H1 (cell line): ENCODE measurements around the gene SYCE3. TPM values are rescaled to one million over a fixed set of nuclear protein-coding genes. Genes with fewer than 3 reads are reported as not detected.

Source experiments
- CTCF ChIA-PET: fragments of 300-600 bp; sonication (Branson Sonifier 250); formaldehyde crosslinking; loops from one replicate; lab custom pipeline; 2021; ENCODE audit not compliant: partially characterized antibody; lab: Charles Lee
- POLR2A ChIA-PET: fragments of 300-600 bp; sonication (Branson Sonifier 250); formaldehyde crosslinking; loops from one replicate; lab custom pipeline; 2021; ENCODE audit warnings: inconsistent platforms; ENCODE audit not compliant: partially characterized antibody; lab: Charles Lee
- DNase-seq, 2 experiments: peaks; one replicate each; pipeline versions ENCODE4 v3.0.0 to v3.0.0-alpha.2; 2010 to 2022; ENCODE audit warnings: low spot score in 2 of 2, low read depth in 1 of 2, mixed read lengths in 1 of 2
- FAIRE-seq: peaks from 2 replicates; lab custom pipeline; 2011; peaks lifted over from hg19 to GRCh38; lab: Jason Lieb, UNC
- H2AFZ ChIP-seq: 2 replicates; pipeline ENCODE4 v1.8.1; 2012; ENCODE audit warnings: low read length, inconsistent platforms
- H2AK5ac ChIP-seq: 2 replicates; pipeline ENCODE4 v1.6.1; 2013; ENCODE audit warnings: low read depth, low read length
- H2BK120ac ChIP-seq: replicated peaks from 2 replicates; pipeline ENCODE3; 2013; ENCODE audit warnings: low read depth, low read length, inconsistent platforms
- H2BK12ac ChIP-seq: 2 replicates; pipeline ENCODE4 v1.6.1; 2013; ENCODE audit warnings: low read depth, low read length
- H2BK15ac ChIP-seq: 2 replicates; pipeline ENCODE4 v1.6.1; 2013; ENCODE audit warnings: low read length
- H2BK20ac ChIP-seq: 2 replicates; pipeline ENCODE4 v1.6.1; 2013; ENCODE audit warnings: low read length
- H2BK5ac ChIP-seq: 2 replicates; pipeline ENCODE4 v1.6.1; 2013; ENCODE audit warnings: low read depth, low read length
- H3K14ac ChIP-seq: 2 replicates; pipeline ENCODE4 v1.6.1; 2013; ENCODE audit warnings: inconsistent platforms; ENCODE audit not compliant: insufficient read length
- H3K18ac ChIP-seq: 2 replicates; pipeline ENCODE4 v1.6.1; 2013; ENCODE audit warnings: low read length; ENCODE audit errors: extremely low read depth
- H3K23ac ChIP-seq: 2 replicates; pipeline ENCODE4 v1.6.1; 2013; ENCODE audit warnings: inconsistent platforms; ENCODE audit not compliant: insufficient read length
- H3K23me2 ChIP-seq: 2 replicates; pipeline ENCODE4 v1.6.1; 2013; ENCODE audit warnings: low read depth, low read length
- H3K27ac ChIP-seq: 2 replicates; pipeline ENCODE4 v1.6.1; 2011; ENCODE audit warnings: low read depth, low read length, inconsistent platforms
- H3K27me3 ChIP-seq, 4 experiments: replicated peaks in 1 of 4; 1 replicate in 1 of 4; 2 replicates in 3 of 4; pipeline versions ENCODE4 v1.6.1 to v1.8.1; 2011 to 2013; ENCODE audit warnings: low read length in 3 of 4, mild to moderate bottlenecking in 3 of 4, inconsistent platforms in 2 of 4, mixed read lengths in 2 of 4, moderate library complexity in 1 of 4; ENCODE audit not compliant: control insufficient read depth in 3 of 4, insufficient read depth in 3 of 4; ENCODE audit errors: extremely low read depth in 1 of 4
- H3K36me3 ChIP-seq, 4 experiments: 2 replicates each; pipeline versions ENCODE4 v1.6.1 to v1.8.1; 2011 to 2013; ENCODE audit warnings: mild to moderate bottlenecking in 4 of 4, low read length in 3 of 4, moderate library complexity in 2 of 4, control low read depth in 1 of 4, inconsistent platforms in 1 of 4; ENCODE audit not compliant: insufficient read depth in 4 of 4, control insufficient read depth in 2 of 4
- H3K4ac ChIP-seq: replicated peaks from 2 replicates; pipeline ENCODE3; 2013; ENCODE audit warnings: low read length, low read depth, mixed read lengths, inconsistent platforms; ENCODE audit not compliant: insufficient read length
- H3K4me1 ChIP-seq, 4 experiments: replicated peaks in 1 of 4; 1 replicate in 1 of 4; 2 replicates in 3 of 4; pipeline versions ENCODE4 v1.6.1 to v1.8.1; 2011 to 2013; ENCODE audit warnings: low read length in 3 of 4, inconsistent platforms in 2 of 4, mixed read lengths in 1 of 4; ENCODE audit not compliant: insufficient read depth in 4 of 4, control insufficient read depth in 3 of 4
- H3K4me2 ChIP-seq, 2 experiments: 2 replicates each; pipeline versions ENCODE4 v1.6.1 to v1.8.1; 2011 to 2013; ENCODE audit warnings: low read depth in 2 of 2, low read length in 2 of 2, control low read depth in 1 of 2, inconsistent platforms in 1 of 2, mild to moderate bottlenecking in 1 of 2; ENCODE audit not compliant: insufficient read depth in 1 of 2
- H3K4me3 ChIP-seq, 4 experiments: fragments of 200-600, 300-600 bp in 1 of 4; sonication (generic), shearing (Covaris generic), sonication (Bioruptor Twin) in 1 of 4; 2 replicates each; pipeline versions ENCODE4 v1.5.1 to v1.8.1; 2011 to 2016; ENCODE audit warnings: low read length in 4 of 4, low read depth in 3 of 4, control low read depth in 2 of 4, inconsistent platforms in 2 of 4, mild to moderate bottlenecking in 2 of 4, mixed read lengths in 1 of 4, moderate library complexity in 1 of 4; ENCODE audit not compliant: insufficient read depth in 2 of 4; ENCODE audit errors: extremely low read depth in 1 of 4
- H3K56ac ChIP-seq: replicated peaks from 2 replicates; pipeline ENCODE3; 2013; ENCODE audit warnings: low read depth, mild to moderate bottlenecking, mixed read lengths, low read length, inconsistent platforms; ENCODE audit not compliant: insufficient read length
- H3K79me1 ChIP-seq: 2 replicates; pipeline ENCODE4 v1.6.1; 2013; ENCODE audit warnings: low read depth, low read length, control low read depth
- H3K79me2 ChIP-seq, 2 experiments: 2 replicates each; pipeline versions ENCODE4 v1.6.1 to v1.8.1; 2012 to 2013; ENCODE audit warnings: low read length in 2 of 2, mild to moderate bottlenecking in 2 of 2, inconsistent platforms in 1 of 2; ENCODE audit not compliant: insufficient read depth in 2 of 2, control insufficient read depth in 1 of 2
- H3K9ac ChIP-seq, 4 experiments: replicated peaks in 1 of 4; 1 replicate in 1 of 4; 2 replicates in 3 of 4; pipeline versions ENCODE4 v1.6.1 to v1.8.1; 2011 to 2013; ENCODE audit warnings: low read depth in 3 of 4, low read length in 3 of 4, control low read depth in 2 of 4, mild to moderate bottlenecking in 2 of 4, moderate library complexity in 2 of 4, inconsistent platforms in 1 of 4; ENCODE audit errors: extremely low read depth in 1 of 4
- H3K9me3 ChIP-seq, 2 experiments: 2 replicates each; pipeline versions ENCODE4 v1.6.1 to v1.8.1; 2012 to 2013; ENCODE audit warnings: mild to moderate bottlenecking in 2 of 2, moderate library complexity in 2 of 2, control low read depth in 1 of 2, inconsistent platforms in 1 of 2, low read depth in 1 of 2, low read length in 1 of 2, mixed read lengths in 1 of 2; ENCODE audit not compliant: insufficient read depth in 2 of 2
- H4K20me1 ChIP-seq, 2 experiments: replicated peaks in 1 of 2; 2 replicates each; pipeline versions ENCODE3 to v1.8.1; 2011 to 2013; ENCODE audit warnings: inconsistent platforms in 2 of 2, low read length in 2 of 2, mild to moderate bottlenecking in 1 of 2; ENCODE audit not compliant: insufficient read depth in 2 of 2, control insufficient read depth in 1 of 2
- H4K5ac ChIP-seq: 2 replicates; pipeline ENCODE4 v1.6.1; 2013; ENCODE audit warnings: low read length, low read depth, mixed read lengths, inconsistent platforms; ENCODE audit not compliant: insufficient read length
- H4K8ac ChIP-seq: 2 replicates; pipeline ENCODE4 v1.8.0; 2013; ENCODE audit warnings: mild to moderate bottlenecking, moderate library complexity, low read length, inconsistent platforms; ENCODE audit not compliant: insufficient read depth; ENCODE audit errors: extremely low read depth
- H4K91ac ChIP-seq: replicated peaks from 2 replicates; pipeline ENCODE3; 2013; ENCODE audit warnings: low read length, mixed read lengths, inconsistent platforms; ENCODE audit not compliant: insufficient read length
- CHD2 ChIP-seq: IDR thresholded peaks from 2 replicates; pipeline ENCODE4 v1.6.1; 2012; ENCODE audit warnings: low read length, improper control_type of control experiment
- EGR1 ChIP-seq: IDR thresholded peaks from 2 replicates; pipeline ENCODE4 v1.6.1; 2011; ENCODE audit warnings: low read depth, low read length, borderline replicate concordance
- GABPA ChIP-seq: IDR thresholded peaks from 2 replicates; pipeline ENCODE4 v1.6.1; 2011; ENCODE audit warnings: mild to moderate bottlenecking, low read length, moderate library complexity, borderline replicate concordance; ENCODE audit not compliant: insufficient read depth
- HDAC6 ChIP-seq: IDR thresholded peaks from one replicate; pipeline ENCODE4 v1.7.1; 2012; ENCODE audit warnings: low read depth, mild to moderate bottlenecking, inconsistent platforms, low read length, moderate library complexity
- NRF1 ChIP-seq: IDR thresholded peaks from 2 replicates; pipeline ENCODE4 v1.6.1; 2011; ENCODE audit warnings: mild to moderate bottlenecking, low read depth, low read length, improper control_type of control experiment
- RBBP5 ChIP-seq: IDR thresholded peaks from 2 replicates; pipeline ENCODE4 v1.7.1; 2012; ENCODE audit warnings: low read depth, mild to moderate bottlenecking, inconsistent platforms, low read length, moderate library complexity, borderline replicate concordance
- RFX5 ChIP-seq: IDR thresholded peaks from 2 replicates; pipeline ENCODE4 v1.6.1; 2011; ENCODE audit warnings: low read depth, low read length, improper control_type of control experiment, borderline replicate concordance
- SAP30 ChIP-seq: fragments of 300-600 bp; sonication (generic); IDR thresholded peaks from 2 replicates; pipeline ENCODE4 v1.7.1; 2012; ENCODE audit warnings: low read length, moderate library complexity, mild to moderate bottlenecking, inconsistent platforms; ENCODE audit not compliant: insufficient read depth, insufficient replicate concordance
- SIRT6 ChIP-seq: IDR thresholded peaks from one replicate; pipeline ENCODE4 v1.7.1; 2012; ENCODE audit warnings: low read length, inconsistent platforms
- WGBS, 2 experiments: shearing (Covaris generic) in 1 of 2; methylation state at CpG; one replicate each; pipeline versions ENCODE4 v1.1.6 to v1.1.7; 2013 to 2015; ENCODE audit warnings: low lambda C conversion rate in 2 of 2, mixed read lengths in 2 of 2, inconsistent platforms in 1 of 2, low coverage in 1 of 2, missing lambda C conversion rate in 1 of 2; ENCODE audit not compliant: insufficient replicate concordance in 2 of 2, insufficient coverage in 1 of 2, insufficient read length in 1 of 2; ENCODE audit errors: extremely low coverage in 1 of 2, missing lambda C conversion rate in 1 of 2; 5-methylcytosine and 5-hydroxymethylcytosine counted together
- polyA plus RNA-seq, 7 experiments: library from polyadenylated mRNA; depleted of rRNA in 3 of 7; stranded (reverse) in 5 of 7; unstranded in 2 of 7; fragments of >200 nt in 5 of 7; fragments of 200-250 nt in 2 of 7; gene quantifications; 1 replicate in 5 of 7; 2 replicates in 1 of 7; 4 replicates in 1 of 7; pipeline versions ENCODE4 v1.2.1 to v1.2.3, GENCODE V29; 2011 to 2013; ENCODE audit warnings: missing spikeins in 2 of 7, mixed read lengths in 2 of 7
- total RNA-seq: library from RNA; stranded (reverse); fragmentation: NEBNext Ultra II Directional; extraction: Animal tissue kit (Norgen Biotek cat#: 25700); gene quantifications from 2 replicates; pipeline ENCODE4 v1.2.1, GENCODE V29; 2021
- TF ChIP-seq, protein P1 (sequence below), 3 experiments: IDR thresholded peaks; 1 replicate in 2 of 3; 2 replicates in 1 of 3; pipeline versions ENCODE4 v1.5.1 to v1.6.1; 2011; ENCODE audit warnings: low read length in 3 of 3, mild to moderate bottlenecking in 3 of 3, inconsistent platforms in 2 of 3, low read depth in 1 of 3, moderate library complexity in 1 of 3; ENCODE audit not compliant: insufficient read depth in 1 of 3; ENCODE audit errors: control extremely low read depth in 1 of 3

Gene SYCE3
- total and polyA plus RNA-seq, 2 of the 8 experiments (the other 6 are each of a cell fraction or from before 2014, with no cell fraction given): 1.9 TPM; not detected in 1

GRCh38 chr22:50570861-50571260 lies 8.1 kb upstream of the SYCE3 start:
- no peak overlapping the region for H2AFZ ChIP-seq
- DNase-seq: no peak
- no peaks in the 10 kb centered on the region for H3K23me2 ChIP-seq
- no peak overlapping the region for H2BK20ac ChIP-seq
- no peaks in the 10 kb centered on the region for H3K79me2 ChIP-seq
- peaks cover 4 to 22% of the 10 kb centered on the region in 2 experiments for H4K20me1 ChIP-seq
- H3K79me1 ChIP-seq: no peaks in the 10 kb centered on the region
- no peak overlapping the region for H3K56ac ChIP-seq
- ChIA-PET POLR2A (interaction anchor here (2.5 to 3.1 kb wide), 2 partner anchors 8 to 11 kb away, joined by 8 to 10 read pairs; partner anchors contain the start of genes CHKB and CPT1B), CTCF (interaction anchor here (0.6 to 2.3 kb wide), 3 partner anchors 125 to 160 kb away, joined by 3 to 7 read pairs (median 4); no protein-coding TSS in a partner anchor)
- no peak overlapping the region for H2BK5ac ChIP-seq
- H3K4me2 ChIP-seq: no peak overlapping the region
- H3K9ac ChIP-seq: no peak overlapping the region
- peaks cover 12 to 38% (median 29%) of the 10 kb centered on the region in 4 experiments; a peak in 7 of 8 replicates for H3K36me3 ChIP-seq
- no peak overlapping the region for H2BK15ac ChIP-seq
- H3K23ac ChIP-seq: no peak overlapping the region
- FAIRE-seq: no peak
- H3K4me1 ChIP-seq: no peaks in the 10 kb centered on the region
- H2BK120ac ChIP-seq: no peak overlapping the region
- H3K4ac ChIP-seq: no peak overlapping the region
- TF ChIP-seq EGR1 (no peak), RFX5 (no peak), GABPA (no peak), SAP30 (no peak), CHD2 (no peak), NRF1 (no peak), RBBP5 (no peak), SIRT6 (no peak), HDAC6 (no peak)
- TF ChIP-seq, protein P1, sequence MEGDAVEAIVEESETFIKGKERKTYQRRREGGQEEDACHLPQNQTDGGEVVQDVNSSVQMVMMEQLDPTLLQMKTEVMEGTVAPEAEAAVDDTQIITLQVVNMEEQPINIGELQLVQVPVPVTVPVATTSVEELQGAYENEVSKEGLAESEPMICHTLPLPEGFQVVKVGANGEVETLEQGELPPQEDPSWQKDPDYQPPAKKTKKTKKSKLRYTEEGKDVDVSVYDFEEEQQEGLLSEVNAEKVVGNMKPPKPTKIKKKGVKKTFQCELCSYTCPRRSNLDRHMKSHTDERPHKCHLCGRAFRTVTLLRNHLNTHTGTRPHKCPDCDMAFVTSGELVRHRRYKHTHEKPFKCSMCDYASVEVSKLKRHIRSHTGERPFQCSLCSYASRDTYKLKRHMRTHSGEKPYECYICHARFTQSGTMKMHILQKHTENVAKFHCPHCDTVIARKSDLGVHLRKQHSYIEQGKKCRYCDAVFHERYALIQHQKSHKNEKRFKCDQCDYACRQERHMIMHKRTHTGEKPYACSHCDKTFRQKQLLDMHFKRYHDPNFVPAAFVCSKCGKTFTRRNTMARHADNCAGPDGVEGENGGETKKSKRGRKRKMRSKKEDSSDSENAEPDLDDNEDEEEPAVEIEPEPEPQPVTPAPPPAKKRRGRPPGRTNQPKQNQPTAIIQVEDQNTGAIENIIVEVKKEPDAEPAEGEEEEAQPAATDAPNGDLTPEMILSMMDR (IDR thresholded peaks at IDR 0.05; ENCODE audit: control extremely low read depth in 1 of 3, insufficient read depth in 1 of 3, low read depth in 1 of 3, low read length in 3 of 3): no peak
- no peak overlapping the region for H4K5ac ChIP-seq
- no peak overlapping the region for H4K8ac ChIP-seq
- H3K4me3 ChIP-seq: no peak overlapping the region
- H4K91ac ChIP-seq: no peak overlapping the region
- 94% methylated on average over 12 of the region's 12 CpGs; no CpG with 5 or more reads in 1 of the 2 experiments for WGBS, 2 experiments
- no peaks in the 10 kb centered on the region for H3K9me3 ChIP-seq
- H2AK5ac ChIP-seq: no peak overlapping the region
- no peak overlapping the region for H3K18ac ChIP-seq
- H3K27me3 ChIP-seq: no peaks in the 10 kb centered on the region
- H3K14ac ChIP-seq: no peak overlapping the region
- no peak overlapping the region for H3K27ac ChIP-seq
- H2BK12ac ChIP-seq: no peak overlapping the region
